ENCODE measurements around the gene SOX6.

- TF ChIP-seq CTCF (IDR thresholded peaks at IDR 0.05), result no peak
- TF ChIP-seq POLR2A (IDR thresholded peaks at IDR 0.05), result no peak
- TF ChIP-seq EP300 (IDR thresholded peaks at IDR 0.05), result no peak
Measured at GRCh38 chr11:15918212-15918611, 438.1 kb downstream of the SOX6 start.
